Body of pancreas (tissue), 4 donors: ENCODE measurements around the gene SSR2. TPM values are rescaled to one million over a fixed set of nuclear protein-coding genes. Genes with fewer than 3 reads are reported as not detected.
A peak's percentile ranks its signal among the peaks of the same experiment; 100 is the strongest.

ENCODE experiments used
- ATAC-seq: fragments of 150-250 bp; one replicate; pipeline ENCODE4 v1.9.1; 2016
- DNase-seq, 4 donors: peaks; one replicate each; pipeline ENCODE4 v3.0.0-alpha.2; 2019
- H3K27ac ChIP-seq, 4 donors: fragments of 200-600 bp; sonication (generic); 1 replicate in 3 of 4; 2 replicates in 1 of 4; pipeline versions ENCODE4 v1.5.1 to v1.6.1; 2016 to 2019; ENCODE audit warnings: mild to moderate bottlenecking in 1 of 4, mixed read lengths in 1 of 4, moderate library complexity in 1 of 4
- H3K27me3 ChIP-seq, 2 donors: fragments of 200-600 bp; sonication (generic); one replicate each; pipeline ENCODE4 v1.6.0; 2016; ENCODE audit warnings: mild to moderate bottlenecking in 1 of 2
- H3K36me3 ChIP-seq, 2 donors: fragments of 200-600 bp; sonication (generic); replicated peaks in 1 of 2; 2 replicates each; pipeline ENCODE4 v1.5.1; 2016; ENCODE audit warnings: low read depth in 2 of 2; ENCODE audit not compliant: insufficient read depth in 1 of 2
- H3K4me1 ChIP-seq: fragments of 200-600 bp; sonication (generic); one replicate; pipeline ENCODE4 v1.6.0; 2016
- H3K4me3 ChIP-seq, 2 donors: fragments of 200-600 bp; sonication (generic); 1 replicate in 1 of 2; 2 replicates in 1 of 2; pipeline ENCODE4 v1.5.1; 2016 to 2019
- H3K9me3 ChIP-seq, 3 donors: fragments of 200-600 bp; sonication (generic); 1 replicate in 2 of 3; 2 replicates in 1 of 3; pipeline ENCODE4 v1.5.1; 2016
- POLR2A ChIP-seq, 3 donors: fragments of 450-650 bp; IDR thresholded peaks; one replicate each; pipeline ENCODE4 v1.6.1; 2016; ENCODE audit warnings: antibody characterized with exemption in 3 of 3, mild to moderate bottlenecking in 2 of 3
- WGBS, 2 donors: methylation state at CpG; one replicate each; pipeline ENCODE4 v1.1.5; 2017; 5-methylcytosine and 5-hydroxymethylcytosine counted together
- intact Hi-C: fragments of 100-400 bp; cut with DNase I; formaldehyde crosslinking; loops from one replicate; pipeline ENCODE4 v1.15.1; 2023
- total RNA-seq, 2 donors: library from RNA; depleted of rRNA; stranded (reverse); fragments of >200 nt; gene quantifications; one replicate each; pipeline ENCODE4 v1.1.0, GENCODE V29; 2016
- TF ChIP-seq, protein P1 (sequence below), 7 experiments: fragments of 450-650 bp in 4 of 7; fragments of 200-600 bp in 3 of 7; sonication (generic) in 3 of 7; IDR thresholded peaks; one replicate each; pipeline ENCODE4 v1.5.1; 2016 to 2019; ENCODE audit warnings: antibody characterized with exemption in 7 of 7

Gene SSR2
- total RNA-seq, 2 donors from 2014 or later = 179 to 291 TPM

DNA sequence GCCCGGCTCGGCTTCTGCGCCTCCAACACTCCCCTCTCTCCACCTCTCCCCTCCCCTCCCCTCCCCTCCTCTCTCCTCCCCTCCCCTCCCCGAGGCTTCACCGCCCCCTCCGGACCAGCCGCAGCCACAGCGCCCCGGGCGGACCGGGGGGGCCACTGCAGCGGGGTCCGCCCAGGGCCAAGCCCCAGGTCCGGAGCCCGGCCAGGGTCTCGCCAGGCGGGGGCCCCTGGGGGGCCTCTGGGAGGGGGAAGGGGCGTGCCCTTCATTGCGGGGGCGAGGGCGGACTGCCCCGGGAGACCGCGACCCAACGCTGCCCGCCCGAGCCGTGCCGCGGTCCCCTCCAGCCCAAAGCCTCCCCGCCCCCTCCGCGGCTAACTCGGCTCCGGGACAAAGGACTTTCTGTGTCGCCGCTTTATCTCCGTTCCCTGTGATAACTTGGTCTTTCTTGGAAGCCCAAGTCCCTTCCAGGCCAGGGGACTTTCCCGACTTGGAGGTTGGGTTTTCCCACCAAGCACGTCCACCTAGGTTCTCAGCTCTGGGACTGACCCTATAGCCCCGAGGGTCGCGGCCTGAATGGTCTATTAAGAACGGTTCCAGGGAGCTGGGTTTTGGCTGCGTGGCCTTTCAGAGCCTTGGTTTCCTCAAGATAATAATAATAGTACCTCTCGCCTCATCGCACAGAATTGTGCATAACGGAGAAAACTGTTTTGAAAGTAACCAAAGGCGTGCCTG is 33.2 kb upstream of the SSR2 start, which contains the start of gene UBQLN4:
UBQLN4 (minus strand) TSS at position 31 of the 732 bp plus-strand sequence. CDS start 97 bp downstream, outside the sequence.
- Histone ChIP-seq H3K9me3 (no peaks in the 10 kb centered on the region), H3K36me3 (peaks cover 0 to 2% of the 10 kb centered on the region in 2 donors), H3K4me1 (peaks cover 18% of the 10 kb centered on the region), H3K4me3 (peak within 1 kb of the TSS; percentile 86 to 89), H3K27me3 (no peaks in the 10 kb centered on the region), H3K27ac (peak within 1 kb of the TSS; percentile 92 to 95 (median 94))
- intact Hi-C loops = no loop called here
- DNase-seq (peak; percentile 90 to 93 (median 91)), ATAC-seq (peak; percentile 84)
- 0 to 2% methylated on average over 12 to 32 of the region's 49 CpGs for WGBS, 2 donors
- TF ChIP-seq, protein P1, sequence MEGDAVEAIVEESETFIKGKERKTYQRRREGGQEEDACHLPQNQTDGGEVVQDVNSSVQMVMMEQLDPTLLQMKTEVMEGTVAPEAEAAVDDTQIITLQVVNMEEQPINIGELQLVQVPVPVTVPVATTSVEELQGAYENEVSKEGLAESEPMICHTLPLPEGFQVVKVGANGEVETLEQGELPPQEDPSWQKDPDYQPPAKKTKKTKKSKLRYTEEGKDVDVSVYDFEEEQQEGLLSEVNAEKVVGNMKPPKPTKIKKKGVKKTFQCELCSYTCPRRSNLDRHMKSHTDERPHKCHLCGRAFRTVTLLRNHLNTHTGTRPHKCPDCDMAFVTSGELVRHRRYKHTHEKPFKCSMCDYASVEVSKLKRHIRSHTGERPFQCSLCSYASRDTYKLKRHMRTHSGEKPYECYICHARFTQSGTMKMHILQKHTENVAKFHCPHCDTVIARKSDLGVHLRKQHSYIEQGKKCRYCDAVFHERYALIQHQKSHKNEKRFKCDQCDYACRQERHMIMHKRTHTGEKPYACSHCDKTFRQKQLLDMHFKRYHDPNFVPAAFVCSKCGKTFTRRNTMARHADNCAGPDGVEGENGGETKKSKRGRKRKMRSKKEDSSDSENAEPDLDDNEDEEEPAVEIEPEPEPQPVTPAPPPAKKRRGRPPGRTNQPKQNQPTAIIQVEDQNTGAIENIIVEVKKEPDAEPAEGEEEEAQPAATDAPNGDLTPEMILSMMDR (IDR thresholded peaks at IDR 0.05) = peak; percentile 27 to 68 (median 61)
- peak in 2 of 3 donors; percentile 41 to 56 for TF ChIP-seq POLR2A (IDR thresholded peaks at IDR 0.05)

DNA sequence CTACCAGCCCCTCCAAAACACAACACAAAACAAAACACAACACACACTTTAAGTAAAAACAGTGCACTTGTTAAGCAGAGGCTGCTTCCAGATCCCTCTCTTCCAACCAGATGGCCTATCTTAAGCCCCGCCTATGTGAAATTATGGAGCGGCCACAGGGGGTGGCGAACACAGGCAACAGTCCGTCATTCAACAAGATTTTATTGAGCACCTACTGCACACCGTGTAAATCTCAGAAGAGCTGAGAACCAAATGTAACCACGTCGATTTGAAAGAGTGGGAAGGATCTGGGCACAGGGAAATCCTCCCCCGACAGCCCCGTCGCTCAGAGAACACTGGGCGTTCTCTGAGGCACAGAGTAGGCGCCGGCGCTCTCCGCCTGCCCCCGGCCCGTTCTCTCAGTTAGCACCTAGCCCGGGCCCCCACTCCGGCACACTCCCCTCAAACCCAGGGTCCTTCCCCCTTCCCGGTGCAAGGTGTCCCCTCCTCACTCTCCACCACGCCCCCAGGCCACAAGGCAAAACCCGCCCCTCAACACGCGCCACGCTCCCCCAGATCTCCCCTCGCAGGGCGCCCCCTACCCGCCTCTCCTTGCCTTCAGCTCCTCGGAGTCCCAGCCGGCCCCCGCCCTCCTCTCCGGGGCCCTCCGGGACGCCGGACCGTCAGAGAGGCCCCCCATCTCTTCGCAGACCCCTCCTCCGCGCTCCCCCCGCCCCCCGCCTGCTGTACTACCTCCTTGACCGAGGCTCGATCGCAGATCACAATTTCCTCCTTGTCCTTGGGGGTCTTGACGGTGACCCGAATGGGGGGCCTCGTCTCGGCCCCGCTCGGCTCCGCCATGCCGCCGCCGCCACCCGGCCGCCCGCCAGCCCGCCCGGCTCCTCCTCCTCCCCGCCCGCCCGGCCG is 32.4 kb upstream of the SSR2 start:
- Histone ChIP-seq H3K9me3 (no peaks in the 10 kb centered on the region), H3K36me3 (peaks cover 0 to 2% of the 10 kb centered on the region in 2 donors), H3K4me3 (peak overlapping the region; percentile 86 to 89), H3K4me1 (peaks cover 18% of the 10 kb centered on the region), H3K27me3 (no peaks in the 10 kb centered on the region), H3K27ac (peak overlapping the region; percentile 30 to 95 (median 93))
- no peak for ATAC-seq
- intact Hi-C loops = no loop called here
- TF ChIP-seq, protein P1 (IDR thresholded peaks at IDR 0.05) = peak in 3 of 7 experiments; percentile 2 to 23 (median 17)
- TF ChIP-seq POLR2A (IDR thresholded peaks at IDR 0.05) = peak in 1 of 3 donors; percentile 10
- DNase-seq = peak; percentile 47 to 57 (median 53)
- WGBS, 2 donors = 0 to 2% methylated on average over 13 to 39 of the region's 63 CpGs

DNA sequence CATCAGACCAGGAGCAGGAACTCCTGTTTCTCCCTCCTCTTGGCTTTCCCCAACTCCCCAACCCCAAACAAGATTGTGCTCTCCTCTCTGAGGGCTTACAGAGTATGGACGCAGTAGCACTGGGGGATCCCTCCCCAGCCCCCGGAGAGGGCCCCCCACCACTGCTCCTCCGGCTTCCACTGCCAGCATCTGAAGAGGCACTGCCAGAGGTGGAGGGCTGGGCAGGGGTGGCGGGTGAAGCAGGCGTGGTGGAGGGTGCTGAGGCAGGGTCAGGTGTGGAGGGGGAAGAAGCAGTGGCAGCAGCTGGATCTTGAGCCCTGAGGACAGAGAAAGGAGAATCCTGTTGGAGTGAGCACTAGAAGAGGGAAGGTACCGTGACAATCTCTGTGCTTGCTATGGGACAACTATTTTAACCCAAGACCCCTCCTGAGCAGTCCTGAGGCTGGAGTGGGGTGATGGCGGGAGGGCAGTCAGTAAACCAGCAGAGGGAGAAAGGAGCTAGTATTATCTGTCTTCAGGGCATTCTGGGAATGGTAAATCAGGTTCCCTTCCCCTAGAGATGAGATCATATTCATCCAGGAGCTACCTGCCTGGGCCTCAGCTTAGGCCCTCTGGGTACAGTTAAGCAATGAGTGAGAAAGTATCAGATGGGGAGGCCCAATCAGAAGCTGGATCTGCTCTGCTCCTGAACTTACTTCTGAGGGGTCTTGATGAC is 30.4 kb upstream of the SSR2 start:
- no peaks in the 10 kb centered on the region for H3K9me3 ChIP-seq
- intact Hi-C loops = no loop called here
- H3K4me1 ChIP-seq = peaks cover 18% of the 10 kb centered on the region
- DNase-seq = no peak
- TF ChIP-seq, protein P1 (IDR thresholded peaks at IDR 0.05) = no peak
- no peak for TF ChIP-seq POLR2A (IDR thresholded peaks at IDR 0.05)
- H3K4me3 ChIP-seq = no peak overlapping the region
- H3K36me3 ChIP-seq = peaks cover 0 to 2% of the 10 kb centered on the region in 2 donors
- H3K27me3 ChIP-seq = no peaks in the 10 kb centered on the region
- H3K27ac ChIP-seq = no peak overlapping the region
- no peak for ATAC-seq
- 90 to 94% methylated on average over 4 to 7 of the region's 7 CpGs for WGBS, 2 donors

- H3K4me1 ChIP-seq = peaks cover 11% of the 10 kb centered on the region
- H3K9me3 ChIP-seq = no peaks in the 10 kb centered on the region
- intact Hi-C loops = no loop called here
- H3K27me3 ChIP-seq = no peaks in the 10 kb centered on the region
- TF ChIP-seq, protein P1 (IDR thresholded peaks at IDR 0.05) = no peak
- TF ChIP-seq POLR2A (IDR thresholded peaks at IDR 0.05) = no peak
- DNase-seq (no peak), ATAC-seq (no peak)
- no peak overlapping the region for H3K4me3 ChIP-seq
- WGBS, 2 donors = 60 to 80% methylated on average over 2 to 4 of the region's 4 CpGs
- peaks cover 0 to 2% of the 10 kb centered on the region in 2 donors for H3K36me3 ChIP-seq
- H3K27ac ChIP-seq = no peak overlapping the region
Measured at GRCh38 chr1:156050376-156050775, 29.6 kb upstream of the SSR2 start.
